NCI-H1105 (cell line): ENCODE results near the gene CLMN.
"Not testable (repeated sequence)": the region's sequence is repeated elsewhere in the genome, so short reads cannot be mapped to it uniquely, and the experiment has no call there.

Source experiments
- DNase-seq: peaks from one replicate; lab custom pipeline; 2025; lab: John Stamatoyannopoulos, UW

The CLMN gene

DNA sequence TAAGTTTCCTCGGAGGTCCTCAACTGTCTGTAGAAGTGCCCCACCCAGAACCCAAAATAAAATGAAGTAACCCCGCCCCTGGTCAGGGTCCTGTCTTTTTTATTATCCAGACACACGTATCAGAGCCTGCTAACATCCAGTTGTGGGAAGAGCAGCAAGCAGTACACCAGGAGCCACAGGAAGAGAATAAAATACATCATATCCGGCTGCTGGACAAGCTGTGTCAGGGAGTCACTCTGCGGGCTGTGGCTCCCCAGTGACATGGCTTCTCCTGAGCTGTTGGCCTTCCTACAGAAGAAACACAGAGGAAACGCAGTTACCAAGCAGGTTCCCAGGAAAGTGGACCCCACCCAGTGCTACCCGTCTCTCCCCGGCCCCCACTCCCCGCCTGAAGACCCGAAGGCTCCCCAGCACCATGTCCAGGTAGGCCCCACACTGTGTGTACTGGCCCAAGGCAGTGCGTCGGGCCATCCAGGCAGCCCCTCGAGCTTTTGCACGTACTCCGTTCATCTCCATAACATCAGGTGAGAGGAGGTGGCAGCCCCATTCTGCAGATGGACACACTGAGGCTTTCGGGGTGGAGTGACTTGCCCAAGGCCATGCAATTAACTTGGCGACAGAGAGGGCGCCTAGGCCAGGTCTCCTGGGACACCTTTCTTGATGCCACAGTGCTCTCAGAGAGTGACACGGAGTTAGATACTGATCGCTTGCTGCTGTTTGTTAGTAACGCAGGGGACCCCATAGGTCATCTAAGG is 128.1 kb downstream of the CLMN start:
- DNase-seq = no peak

DNA sequence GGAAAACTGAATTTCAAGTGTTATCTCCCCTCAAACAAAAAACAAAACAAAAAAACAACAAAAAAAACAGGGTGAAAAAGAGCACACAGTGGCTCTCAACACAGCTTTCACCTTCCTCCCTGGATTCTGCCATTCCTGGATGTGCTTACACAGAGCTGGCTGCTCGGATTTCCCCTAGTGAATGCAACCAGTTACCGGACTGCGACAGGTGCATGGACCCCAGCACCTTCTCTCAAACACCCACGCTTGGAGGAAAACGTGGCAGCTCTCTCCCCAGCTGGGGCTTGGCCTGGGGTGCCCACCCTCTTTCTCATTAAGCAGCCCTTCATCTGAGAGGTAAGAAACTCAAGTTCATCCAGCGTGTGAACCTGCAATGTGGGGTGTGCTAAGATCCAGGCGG is 128.9 kb downstream of the CLMN start:
- DNase-seq = no peak

DNA sequence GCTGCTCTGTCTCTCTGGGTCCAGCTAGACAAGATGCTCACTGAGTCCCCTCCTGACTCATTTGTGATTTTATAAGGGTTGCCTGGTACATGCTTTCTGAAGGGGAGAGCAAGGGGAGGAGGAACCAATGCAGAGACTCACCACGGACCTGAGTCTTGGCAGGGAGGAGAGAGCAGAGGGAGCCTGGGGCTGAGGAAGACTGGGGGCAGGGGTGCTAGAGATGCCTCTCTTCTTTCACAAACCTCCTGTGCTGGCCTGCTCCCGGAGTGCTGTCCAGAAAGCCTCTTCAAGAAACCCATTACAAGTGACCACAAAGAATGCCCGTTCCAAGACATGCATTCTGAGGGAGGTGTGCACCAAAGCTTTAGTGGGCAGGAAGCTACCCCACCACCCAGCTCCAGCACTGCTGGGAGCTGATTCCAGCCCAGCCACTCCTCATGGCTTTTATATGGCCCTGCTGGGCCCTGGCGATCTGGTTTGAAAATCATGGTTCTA is 129.3 kb downstream of the CLMN start:
- DNase-seq = no peak

DNA sequence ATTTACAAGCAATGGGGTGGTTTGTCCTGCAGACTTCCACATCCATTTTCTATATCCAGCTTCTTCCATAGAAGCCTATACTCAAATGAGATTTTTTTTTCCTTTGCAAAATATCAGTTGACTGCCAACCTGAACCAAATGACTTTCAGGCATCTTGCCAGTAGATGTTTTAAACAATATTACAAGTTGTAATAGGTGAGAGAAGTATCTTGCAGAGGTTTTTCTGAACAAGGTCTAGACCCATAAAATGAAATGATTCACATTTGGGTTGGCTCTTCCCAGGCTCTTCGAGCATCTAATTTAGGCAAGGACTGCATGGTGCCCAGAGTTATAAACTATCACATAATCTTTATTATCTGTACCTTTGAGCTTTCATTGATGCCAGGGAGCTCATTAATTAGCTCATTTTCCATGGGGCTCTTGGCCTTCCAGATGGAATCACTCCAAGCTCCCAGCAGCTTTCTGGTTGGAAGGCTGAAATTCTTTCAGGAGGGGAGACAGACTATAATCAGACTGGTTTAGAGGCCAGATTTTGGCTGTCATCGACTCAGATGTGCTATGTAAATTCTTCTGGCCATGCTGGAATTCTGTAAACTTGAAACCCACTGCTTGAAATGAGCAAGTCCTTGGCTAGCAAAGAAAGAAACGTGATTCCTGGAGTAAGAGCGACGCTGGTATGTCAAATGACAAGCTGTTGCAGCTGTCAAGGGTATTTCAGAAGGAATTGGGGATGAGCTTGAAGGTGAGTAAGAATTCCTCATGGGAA is 130.2 kb downstream of the CLMN start:
- DNase-seq = peak; percentile 90

DNA sequence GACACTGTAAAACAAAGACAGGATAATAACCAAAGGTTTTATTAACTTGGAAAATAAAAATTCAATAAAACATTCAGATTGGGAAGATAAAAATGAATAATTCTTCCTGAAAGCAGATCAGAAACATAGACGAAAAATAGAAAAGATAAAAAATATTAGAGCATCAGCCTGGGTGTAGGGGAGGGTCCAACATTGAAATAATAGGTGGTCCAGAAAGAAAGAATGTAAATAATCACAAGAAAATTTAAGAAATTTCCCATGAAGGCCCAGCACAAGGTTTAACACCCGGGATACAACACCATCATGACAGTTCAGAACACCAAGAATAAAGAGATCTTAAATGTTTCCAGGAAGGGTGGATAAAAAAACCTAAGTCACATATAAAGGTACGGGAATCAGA is 131.3 kb downstream of the CLMN start:
- DNase-seq = no peak

- DNase-seq = no peak
These were observed 133.8 kb downstream of the CLMN start for GRCh38 chr14:95185767-95186392.

GRCh38 chr14:95185033-95185766 is 134.5 kb downstream of the CLMN start:
- no peak for DNase-seq

DNA sequence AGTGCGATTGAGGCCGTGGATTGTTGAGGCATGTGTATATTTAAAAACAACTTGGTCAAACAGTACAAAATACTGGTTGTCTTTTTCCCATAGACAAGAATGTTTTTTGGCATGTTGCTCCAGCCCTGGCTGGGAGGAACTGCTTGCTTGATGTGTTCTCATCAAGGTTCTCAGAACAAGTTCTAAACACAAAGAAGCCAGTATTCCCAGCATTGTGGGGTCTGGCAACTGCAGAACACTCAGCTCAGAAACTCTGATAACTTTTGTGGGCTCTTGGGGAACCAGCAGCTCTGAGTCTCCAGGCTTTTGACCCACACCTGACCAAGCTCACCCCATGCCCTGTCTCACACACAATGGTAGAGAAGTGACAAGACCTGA is 135.3 kb downstream of the CLMN start:
- DNase-seq = no peak

- DNase-seq = no peak
These were observed 135.9 kb downstream of the CLMN start for GRCh38 chr14:95183532-95184412.

DNA sequence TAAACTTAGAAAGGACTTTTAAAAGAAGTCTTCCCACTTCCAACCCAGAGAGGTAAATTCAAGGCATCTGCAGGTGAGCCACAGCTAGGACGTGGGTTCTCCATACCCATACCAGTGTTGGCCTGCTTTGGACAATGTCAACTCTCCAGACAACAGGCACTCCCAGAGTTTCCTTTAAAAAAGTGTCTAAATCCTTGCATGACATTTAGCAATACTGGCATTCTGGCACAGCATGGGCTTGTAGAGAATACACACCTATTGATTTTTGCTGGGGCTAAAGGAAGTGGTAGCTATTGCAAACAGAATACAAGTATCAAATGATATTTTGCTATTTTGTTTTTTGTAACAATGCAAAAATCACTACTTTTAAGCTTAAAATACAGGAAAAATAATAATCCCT is 136.6 kb downstream of the CLMN start:
- no peak for DNase-seq

DNA sequence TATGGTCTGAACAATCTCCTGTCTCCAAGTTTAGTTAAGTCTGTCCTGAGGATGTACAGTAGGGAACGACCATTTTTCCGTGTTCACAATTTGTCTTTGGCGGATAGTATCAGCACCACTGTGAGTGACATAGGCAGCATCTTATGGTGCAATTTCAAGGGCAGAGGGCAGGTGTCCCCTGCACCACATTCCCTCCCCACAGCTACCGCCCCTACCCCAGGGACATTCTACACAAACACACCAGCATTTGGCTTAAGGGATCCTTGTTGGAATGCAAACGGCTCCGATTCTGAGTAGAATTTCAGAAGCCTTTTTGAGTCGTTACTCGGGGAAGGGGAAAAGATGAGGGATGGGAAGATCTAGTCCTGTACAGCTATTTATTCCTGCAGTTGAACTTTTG is 137.3 kb downstream of the CLMN start:
- DNase-seq = no peak

- DNase-seq = no peak
These were observed 138.6 kb downstream of the CLMN start for GRCh38 chr14:95180966-95181741.

- DNase-seq = not testable (repeated sequence)
These were observed 144.0 kb downstream of the CLMN start for GRCh38 chr14:95175670-95176069.

GRCh38 chr14:95174184-95174792 is 145.4 kb downstream of the CLMN start:
- DNase-seq = no peak

- no peak for DNase-seq
These were observed 146.2 kb downstream of the CLMN start for GRCh38 chr14:95173518-95173917.

DNA sequence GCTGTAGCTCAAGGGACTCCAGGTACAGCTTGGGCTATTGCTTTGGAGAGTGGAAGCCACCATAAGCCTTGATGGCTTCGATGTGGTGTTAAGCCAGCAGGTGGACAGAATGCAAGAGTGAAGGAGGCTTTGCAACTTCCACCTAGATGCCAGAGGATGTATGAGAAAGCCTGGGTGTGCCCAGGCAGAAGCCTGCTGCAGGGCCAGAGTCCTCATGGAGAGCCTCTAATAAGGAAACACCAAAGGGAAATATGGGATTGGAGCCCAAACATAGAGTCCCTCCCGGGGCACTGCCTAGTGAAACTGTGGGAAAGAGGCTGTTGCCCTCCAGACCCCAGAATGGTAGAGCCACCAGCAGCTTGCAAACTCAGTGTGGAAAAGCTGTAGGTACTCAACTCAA is 152.5 kb downstream of the CLMN start:
- DNase-seq = no peak

DNA sequence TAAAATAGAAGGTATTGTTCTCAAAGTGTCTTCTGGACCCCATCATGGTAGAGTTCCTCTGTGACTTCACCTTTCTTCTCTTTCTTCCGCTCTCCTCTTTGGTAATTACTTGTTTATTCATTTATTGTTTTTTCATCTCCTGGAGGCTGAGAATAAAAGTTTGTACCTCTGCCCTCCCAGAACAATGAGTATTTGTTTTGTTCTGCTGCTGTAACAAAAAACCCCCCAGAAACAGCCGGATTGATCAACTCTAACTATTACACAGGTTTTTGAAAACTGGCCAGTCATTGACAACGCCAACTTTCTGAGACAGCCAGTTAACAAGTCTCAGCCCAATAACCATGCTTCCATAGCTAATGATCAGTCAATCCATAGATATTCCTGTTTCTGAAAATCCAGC is 154.2 kb downstream of the CLMN start:
- DNase-seq = no peak

GRCh38 chr14:95164506-95164905 is 155.2 kb downstream of the CLMN start:
- no peak for DNase-seq

DNA sequence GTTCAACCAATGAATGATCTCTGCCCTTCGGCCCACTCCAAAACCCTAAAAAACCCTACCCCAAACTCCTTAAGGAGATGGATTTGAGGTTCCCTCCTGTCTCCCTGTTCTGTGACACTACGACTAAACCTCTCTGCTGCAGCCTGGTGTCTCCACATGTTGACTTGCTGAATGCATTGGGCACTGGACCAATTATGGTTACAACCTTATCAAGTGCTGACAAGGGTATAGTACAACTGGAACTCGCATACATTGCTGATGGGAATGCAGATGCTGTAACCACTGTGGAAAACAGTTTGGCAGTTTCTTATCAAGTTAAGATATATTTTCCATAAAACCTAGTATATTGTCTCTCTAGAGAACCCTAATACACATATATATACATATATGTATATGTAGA is 156.0 kb downstream of the CLMN start:
- DNase-seq = no peak

DNA sequence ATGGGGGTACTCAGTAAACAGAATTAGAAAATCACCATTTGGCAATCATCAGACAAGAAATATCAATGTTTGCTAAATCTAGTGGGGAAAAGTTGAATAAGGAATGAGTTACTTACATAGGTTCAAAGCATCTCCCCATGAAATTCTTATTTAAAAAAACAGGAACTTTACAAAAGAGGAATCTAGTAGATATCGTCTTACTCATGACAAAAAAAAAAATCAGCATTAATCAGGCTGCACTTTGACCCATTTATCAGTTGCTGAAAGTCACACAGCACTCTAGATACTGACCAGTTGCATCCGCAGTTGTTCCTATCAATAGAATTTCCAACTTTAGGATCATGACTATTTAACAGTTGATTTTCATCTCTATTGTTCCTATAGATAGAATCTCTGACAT is 156.6 kb downstream of the CLMN start:
- DNase-seq = no peak
